ENCODE measurements around the gene EVPL. TPM values are rescaled to one million over a fixed set of nuclear protein-coding genes. Genes with fewer than 3 reads are reported as not detected.

The EVPL gene
- total RNA-seq, 1 donor from 2014 or later: not detected

DNA sequence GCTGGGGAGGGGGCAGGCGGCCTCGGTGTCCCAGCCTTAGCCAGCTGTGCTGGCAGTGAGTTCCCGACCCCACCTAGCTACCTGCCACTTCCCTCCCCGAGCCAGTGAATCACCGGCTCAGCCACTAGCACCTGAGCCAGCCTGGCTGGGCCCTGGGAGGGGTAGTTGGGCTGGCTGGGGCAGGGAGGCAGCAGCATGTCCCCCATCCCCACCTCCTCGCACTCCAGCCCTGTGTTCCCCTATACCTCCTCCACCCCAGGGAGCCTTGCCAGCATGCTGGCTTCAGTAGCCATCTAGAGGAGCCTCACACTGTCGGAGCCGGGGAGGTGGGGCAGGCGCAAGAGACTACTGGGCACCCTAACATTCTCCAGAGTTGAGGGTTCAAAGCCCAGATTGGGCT, 2.8 kb downstream of the EVPL start:
- H3K9me3 Mint-ChIP-seq (ENCODE audit: low read depth): no peaks in the 10 kb centered on the region
- no peak overlapping the region for H3K4me3 Mint-ChIP-seq (ENCODE audit: unreplicated experiment)
- no peaks in the 10 kb centered on the region for H3K36me3 Mint-ChIP-seq (ENCODE audit: low read depth)
- H3K27ac Mint-ChIP-seq (ENCODE audit: unreplicated experiment): no peak overlapping the region
- TF ChIP-seq, protein P1, sequence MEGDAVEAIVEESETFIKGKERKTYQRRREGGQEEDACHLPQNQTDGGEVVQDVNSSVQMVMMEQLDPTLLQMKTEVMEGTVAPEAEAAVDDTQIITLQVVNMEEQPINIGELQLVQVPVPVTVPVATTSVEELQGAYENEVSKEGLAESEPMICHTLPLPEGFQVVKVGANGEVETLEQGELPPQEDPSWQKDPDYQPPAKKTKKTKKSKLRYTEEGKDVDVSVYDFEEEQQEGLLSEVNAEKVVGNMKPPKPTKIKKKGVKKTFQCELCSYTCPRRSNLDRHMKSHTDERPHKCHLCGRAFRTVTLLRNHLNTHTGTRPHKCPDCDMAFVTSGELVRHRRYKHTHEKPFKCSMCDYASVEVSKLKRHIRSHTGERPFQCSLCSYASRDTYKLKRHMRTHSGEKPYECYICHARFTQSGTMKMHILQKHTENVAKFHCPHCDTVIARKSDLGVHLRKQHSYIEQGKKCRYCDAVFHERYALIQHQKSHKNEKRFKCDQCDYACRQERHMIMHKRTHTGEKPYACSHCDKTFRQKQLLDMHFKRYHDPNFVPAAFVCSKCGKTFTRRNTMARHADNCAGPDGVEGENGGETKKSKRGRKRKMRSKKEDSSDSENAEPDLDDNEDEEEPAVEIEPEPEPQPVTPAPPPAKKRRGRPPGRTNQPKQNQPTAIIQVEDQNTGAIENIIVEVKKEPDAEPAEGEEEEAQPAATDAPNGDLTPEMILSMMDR (IDR thresholded peaks at IDR 0.05): no peak
- no peaks in the 10 kb centered on the region for H3K27me3 Mint-ChIP-seq (ENCODE audit: low read depth)
- peak; percentile 84 for DNase-seq (ENCODE audit: low spot score)
- peaks cover 5% of the 10 kb centered on the region for H3K4me1 Mint-ChIP-seq (ENCODE audit: low read depth)

DNA sequence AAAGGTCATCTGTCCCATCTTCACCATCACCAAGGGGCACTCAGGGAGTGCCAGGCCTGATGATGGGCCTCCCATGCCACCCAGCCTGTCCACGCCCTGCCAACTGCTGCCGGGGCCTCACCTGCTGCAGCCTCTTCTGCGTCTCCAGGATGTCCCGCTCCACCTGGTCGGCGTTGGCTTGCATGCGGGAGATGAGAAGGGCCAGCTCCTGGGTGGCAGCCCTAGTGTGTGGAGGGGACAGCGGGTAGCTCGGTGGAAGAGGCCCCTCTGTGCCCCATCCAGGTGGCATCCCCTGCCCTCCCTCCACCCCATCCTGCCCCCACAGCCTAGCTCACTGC, 3.2 kb downstream of the EVPL start:
- no peaks in the 10 kb centered on the region for H3K36me3 Mint-ChIP-seq (ENCODE audit: low read depth)
- no peaks in the 10 kb centered on the region for H3K27me3 Mint-ChIP-seq (ENCODE audit: low read depth)
- peak; percentile 83 for DNase-seq (ENCODE audit: low spot score)
- TF ChIP-seq, protein P1 (IDR thresholded peaks at IDR 0.05): no peak
- no peak overlapping the region for H3K27ac Mint-ChIP-seq (ENCODE audit: unreplicated experiment)
- no peak overlapping the region for H3K4me3 Mint-ChIP-seq (ENCODE audit: unreplicated experiment)
- H3K4me1 Mint-ChIP-seq (ENCODE audit: low read depth): no peaks in the 10 kb centered on the region
- H3K9me3 Mint-ChIP-seq (ENCODE audit: low read depth): no peaks in the 10 kb centered on the region

DNA sequence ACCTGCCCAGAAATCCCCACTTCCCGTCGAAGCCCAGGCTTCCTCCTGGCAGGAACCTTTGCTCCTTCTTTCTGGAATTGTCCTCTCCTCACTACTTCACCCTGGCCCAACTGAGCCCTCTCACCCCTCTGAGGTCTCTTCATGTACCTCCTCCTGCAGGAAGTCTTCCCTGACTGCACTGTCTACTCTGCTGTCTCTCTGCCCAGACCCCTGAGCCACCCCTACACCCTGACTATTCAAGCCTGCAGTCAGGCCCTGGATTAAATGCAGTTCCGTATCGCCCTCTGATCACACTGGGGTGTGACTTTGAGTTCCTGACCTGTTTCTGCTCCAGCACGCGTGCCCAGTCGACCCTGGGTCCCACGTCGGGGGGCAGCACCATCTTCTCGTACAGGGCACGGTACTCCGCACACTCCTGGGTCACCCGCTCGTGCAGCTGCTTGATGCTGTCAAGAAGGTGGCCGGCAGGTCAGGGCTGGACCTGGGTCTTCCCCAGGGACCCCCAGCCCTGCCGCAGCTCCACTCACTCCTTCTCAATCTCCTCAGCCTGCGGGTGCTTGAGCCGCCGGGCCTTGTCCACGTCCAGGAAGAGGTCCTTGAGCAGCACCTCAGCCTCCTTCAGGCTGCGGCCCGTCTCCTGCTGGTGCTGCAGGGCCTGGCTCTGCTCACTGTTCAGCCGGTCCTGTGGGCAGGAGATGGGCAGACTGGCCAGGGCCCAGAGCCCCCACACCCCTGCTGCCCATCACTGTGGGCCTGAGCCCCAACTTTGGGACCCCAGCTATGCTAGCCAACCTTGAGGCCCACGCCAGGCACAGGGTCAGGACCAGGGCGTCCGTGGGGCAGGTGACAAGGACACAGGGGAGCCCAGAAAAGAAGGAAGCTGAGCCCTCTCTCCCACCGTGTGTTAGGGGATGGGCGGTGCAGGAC, 3.9 kb downstream of the EVPL start:
- H3K27ac Mint-ChIP-seq (ENCODE audit: unreplicated experiment): no peak overlapping the region
- DNase-seq (ENCODE audit: low spot score): peak; percentile 89
- H3K4me1 Mint-ChIP-seq (ENCODE audit: low read depth): no peaks in the 10 kb centered on the region
- TF ChIP-seq, protein P1 (IDR thresholded peaks at IDR 0.05): no peak
- H3K9me3 Mint-ChIP-seq (ENCODE audit: low read depth): no peaks in the 10 kb centered on the region
- H3K36me3 Mint-ChIP-seq (ENCODE audit: low read depth): no peaks in the 10 kb centered on the region
- H3K4me3 Mint-ChIP-seq (ENCODE audit: unreplicated experiment): no peak overlapping the region
- no peaks in the 10 kb centered on the region for H3K27me3 Mint-ChIP-seq (ENCODE audit: low read depth)

DNA sequence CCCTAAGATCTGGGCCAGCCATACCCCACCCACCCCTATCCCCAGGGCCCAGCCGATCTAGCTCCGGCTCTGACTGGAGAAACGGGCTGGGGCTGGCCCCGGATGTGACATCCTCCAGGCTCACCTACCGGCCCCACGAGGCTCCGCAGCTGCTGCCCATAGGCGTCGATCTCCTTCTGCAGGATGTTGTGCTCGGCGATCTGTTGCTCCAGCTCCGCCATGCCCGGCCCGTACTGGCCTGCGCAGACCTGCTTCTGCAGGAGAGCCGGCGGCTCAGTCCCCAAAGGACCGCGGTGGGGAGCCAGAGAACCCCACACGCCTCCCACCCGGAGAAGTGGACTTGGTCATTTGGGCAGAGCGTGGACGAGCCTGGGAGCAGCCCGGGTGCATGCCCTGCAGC, 4.8 kb downstream of the EVPL start:
- Mint-ChIP-seq H3K4me3 (ENCODE audit: unreplicated experiment) (no peak overlapping the region), H3K9me3 (ENCODE audit: low read depth) (no peaks in the 10 kb centered on the region), H3K36me3 (ENCODE audit: low read depth) (no peaks in the 10 kb centered on the region), H3K27me3 (ENCODE audit: low read depth) (no peaks in the 10 kb centered on the region), H3K27ac (ENCODE audit: unreplicated experiment) (no peak overlapping the region), H3K4me1 (ENCODE audit: low read depth) (no peaks in the 10 kb centered on the region)
- no peak for DNase-seq (ENCODE audit: low spot score)
- TF ChIP-seq, protein P1 (IDR thresholded peaks at IDR 0.05): no peak

DNA sequence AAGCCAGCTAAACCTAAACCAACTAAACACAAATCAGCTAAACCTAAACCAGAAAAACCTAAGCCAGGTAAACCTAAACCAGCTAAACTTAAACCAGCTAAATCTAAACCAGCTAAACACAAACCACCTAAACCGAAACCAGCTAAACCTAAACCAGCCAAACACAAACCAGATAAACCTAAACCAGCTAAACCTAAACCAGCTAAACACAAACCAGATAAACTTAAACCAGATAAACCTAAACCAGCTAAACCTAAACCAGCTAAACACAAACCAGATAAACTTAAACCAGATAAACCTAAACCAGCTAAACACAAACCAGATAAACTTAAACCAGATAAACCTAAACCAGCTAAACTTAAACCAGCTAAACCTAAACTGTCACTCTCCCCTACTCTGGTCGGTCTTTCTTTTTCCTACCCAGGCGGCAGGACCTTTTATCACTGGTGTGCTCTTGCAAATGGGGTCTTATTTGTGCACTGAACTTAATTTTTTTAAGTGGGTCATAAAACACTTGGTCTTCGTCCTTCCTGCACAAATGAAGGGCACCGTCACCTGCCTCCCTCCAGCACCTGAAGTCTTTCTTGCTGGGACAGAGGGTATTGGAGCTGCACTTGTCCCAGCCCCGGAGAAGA, 7.2 kb downstream of the EVPL start:
- no peak for DNase-seq (ENCODE audit: low spot score)
- Mint-ChIP-seq H3K36me3 (ENCODE audit: low read depth) (no peaks in the 10 kb centered on the region), H3K9me3 (ENCODE audit: low read depth) (no peaks in the 10 kb centered on the region), H3K27ac (ENCODE audit: unreplicated experiment) (no peak overlapping the region), H3K4me1 (ENCODE audit: low read depth) (no peaks in the 10 kb centered on the region), H3K4me3 (ENCODE audit: unreplicated experiment) (no peak overlapping the region), H3K27me3 (ENCODE audit: low read depth) (peaks cover 4% of the 10 kb centered on the region)
- TF ChIP-seq, protein P1 (IDR thresholded peaks at IDR 0.05): no peak
